Liver (tissue), 9 donors: ENCODE data around the gene FMO4. TPM values are rescaled to one million over a fixed set of nuclear protein-coding genes. Genes with fewer than 3 reads are reported as not detected.
"Not testable (repeated sequence)": the region's sequence is repeated elsewhere in the genome, so short reads cannot be mapped to it uniquely, and the experiment has no call there.

ENCODE experiments used
- DNase-seq: peaks from one replicate; pipeline ENCODE4 v3.0.0-alpha.2; 2017; ENCODE audit warnings: low spot score
- H3K27ac ChIP-seq, 2 donors: one replicate each; pipeline ENCODE4 v1.7.0; 2013; ENCODE audit warnings: inconsistent platforms in 2 of 2, low read length in 2 of 2, control low read depth in 1 of 2, low read depth in 1 of 2, mild to moderate bottlenecking in 1 of 2
- H3K27me3 ChIP-seq, 4 donors: one replicate each; pipeline versions ENCODE4 v1.6.1 to v1.7.0; 2013; ENCODE audit warnings: low read length in 3 of 4, inconsistent platforms in 1 of 4, mild to moderate bottlenecking in 1 of 4, moderate library complexity in 1 of 4; ENCODE audit not compliant: control insufficient read depth in 4 of 4, insufficient read depth in 4 of 4
- H3K36me3 ChIP-seq, 4 donors: one replicate each; pipeline versions ENCODE4 v1.6.1 to v1.7.0; 2013; ENCODE audit warnings: low read length in 3 of 4, mild to moderate bottlenecking in 3 of 4, low read depth in 1 of 4, moderate library complexity in 1 of 4; ENCODE audit not compliant: control insufficient read depth in 4 of 4, insufficient read depth in 3 of 4
- H3K4me1 ChIP-seq, 4 donors: one replicate each; pipeline versions ENCODE4 v1.6.1 to v1.7.0; 2013; ENCODE audit warnings: low read length in 3 of 4, mild to moderate bottlenecking in 3 of 4, moderate library complexity in 1 of 4; ENCODE audit not compliant: control insufficient read depth in 4 of 4, insufficient read depth in 4 of 4
- H3K4me3 ChIP-seq, 3 donors: one replicate each; pipeline versions ENCODE4 v1.6.1 to v1.7.0; 2013; ENCODE audit warnings: low read length in 3 of 3, control low read depth in 1 of 3, low read depth in 1 of 3, mild to moderate bottlenecking in 1 of 3
- H3K9ac ChIP-seq, 2 donors: one replicate each; pipeline ENCODE4 v1.7.0; 2013; ENCODE audit warnings: low read length in 2 of 2, mild to moderate bottlenecking in 2 of 2, moderate library complexity in 2 of 2, control low read depth in 1 of 2, low read depth in 1 of 2
- H3K9me3 ChIP-seq, 4 donors: one replicate each; pipeline versions ENCODE4 v1.6.1 to v1.7.0; 2013; ENCODE audit warnings: low read length in 3 of 4; ENCODE audit not compliant: control insufficient read depth in 4 of 4
- EGR1 ChIP-seq, 2 donors: IDR thresholded peaks; 2 replicates each; pipeline ENCODE4 v1.6.1; 2016 to 2018; ENCODE audit warnings: antibody characterized with exemption in 2 of 2, low read depth in 2 of 2
- FOXA1 ChIP-seq: IDR thresholded peaks from 2 replicates; pipeline ENCODE4 v1.6.1; 2016; ENCODE audit warnings: antibody characterized with exemption
- HNF4A ChIP-seq, 2 donors: conservative IDR thresholded peaks; 2 replicates each; pipeline ENCODE4 v1.6.1; 2016; ENCODE audit warnings: antibody characterized with exemption in 2 of 2, mild to moderate bottlenecking in 2 of 2
- JUND ChIP-seq, 2 donors: IDR thresholded peaks; 2 replicates each; pipeline ENCODE4 v1.6.1; 2016; ENCODE audit warnings: antibody characterized with exemption in 2 of 2
- MAX ChIP-seq: IDR thresholded peaks from 2 replicates; pipeline ENCODE4 v1.6.1; 2016; ENCODE audit warnings: antibody characterized with exemption
- NR2F2 ChIP-seq: IDR thresholded peaks from 2 replicates; pipeline ENCODE4 v1.6.1; 2016; ENCODE audit warnings: antibody characterized with exemption
- RAD21 ChIP-seq, 2 donors: IDR thresholded peaks; 2 replicates each; pipeline ENCODE4 v1.6.1; 2016; ENCODE audit warnings: antibody characterized with exemption in 2 of 2, mild to moderate bottlenecking in 2 of 2
- SP1 ChIP-seq: IDR thresholded peaks from 2 replicates; pipeline ENCODE4 v1.6.1; 2018; ENCODE audit warnings: antibody characterized with exemption, mild to moderate bottlenecking
- TAF1 ChIP-seq: conservative IDR thresholded peaks from 2 replicates; pipeline ENCODE4 v1.6.1; 2016; ENCODE audit warnings: antibody characterized with exemption, mild to moderate bottlenecking
- YY1 ChIP-seq: IDR thresholded peaks from 2 replicates; pipeline ENCODE4 v1.6.1; 2016; ENCODE audit warnings: antibody characterized with exemption, mild to moderate bottlenecking
- WGBS: extraction: QIAGEN DNeasy Blood & Tissue Kit; methylation state at CpG from one replicate; pipeline ENCODE4 v1.1.7; 2013; 5-methylcytosine and 5-hydroxymethylcytosine counted together
- polyA plus RNA-seq, 2 donors: library from polyadenylated mRNA; stranded (reverse) in 1 of 2; unstranded in 1 of 2; fragments of 200-250 nt in 1 of 2; fragments of >200 nt in 1 of 2; fragmentation: Nextera tagmentation in 1 of 2; extraction: Ambion mirVana in 1 of 2; gene quantifications; one replicate each; pipeline versions ENCODE4 v1.2.1 to v1.2.3, GENCODE V29; 2013 to 2015
- total RNA-seq, 2 donors: library from RNA; depleted of rRNA; stranded (reverse); fragments of >200 nt; gene quantifications; one replicate each; pipeline ENCODE4 v1.2.3, GENCODE V29; 2014
- TF ChIP-seq, protein P1 (sequence below): IDR thresholded peaks from 2 replicates; pipeline ENCODE4 v1.6.1; 2016; ENCODE audit warnings: antibody characterized with exemption
- TF ChIP-seq, protein P2 (sequence below): fragments of 150-350 bp; IDR thresholded peaks from 2 replicates; pipeline ENCODE4 v1.5.1; 2017; ENCODE audit warnings: improper control_type of control experiment, low read depth, low read length; ENCODE audit not compliant: missing input control
- TF ChIP-seq, protein P3 (sequence below): IDR thresholded peaks from 2 replicates; pipeline ENCODE4 v1.6.1; 2016; ENCODE audit warnings: antibody characterized with exemption, mild to moderate bottlenecking
- donor health status: healthy.
- donor health status: healthy.
- donor health status: healthy.
- donor health status: healthy.
- donor health status: healthy.

Gene FMO4
- total and polyA plus RNA-seq, 4 donors = 7.2 to 26.9 (median 9.3) TPM

- 73% methylated on average over 2 of the region's 2 CpGs for WGBS
- H3K27me3 ChIP-seq = no peaks in the 10 kb centered on the region
- TF ChIP-seq, protein P1, sequence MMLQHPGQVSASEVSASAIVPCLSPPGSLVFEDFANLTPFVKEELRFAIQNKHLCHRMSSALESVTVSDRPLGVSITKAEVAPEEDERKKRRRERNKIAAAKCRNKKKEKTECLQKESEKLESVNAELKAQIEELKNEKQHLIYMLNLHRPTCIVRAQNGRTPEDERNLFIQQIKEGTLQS = no peak
- TF ChIP-seq NR2F2 = no peak
- TF ChIP-seq JUND (IDR thresholded peaks at IDR 0.05) = no peak
- TF ChIP-seq MAX = no peak
- no peak for TF ChIP-seq EGR1 (IDR thresholded peaks at IDR 0.05; ENCODE audit: low read depth in 2 of 2)
- TF ChIP-seq, protein P2, sequence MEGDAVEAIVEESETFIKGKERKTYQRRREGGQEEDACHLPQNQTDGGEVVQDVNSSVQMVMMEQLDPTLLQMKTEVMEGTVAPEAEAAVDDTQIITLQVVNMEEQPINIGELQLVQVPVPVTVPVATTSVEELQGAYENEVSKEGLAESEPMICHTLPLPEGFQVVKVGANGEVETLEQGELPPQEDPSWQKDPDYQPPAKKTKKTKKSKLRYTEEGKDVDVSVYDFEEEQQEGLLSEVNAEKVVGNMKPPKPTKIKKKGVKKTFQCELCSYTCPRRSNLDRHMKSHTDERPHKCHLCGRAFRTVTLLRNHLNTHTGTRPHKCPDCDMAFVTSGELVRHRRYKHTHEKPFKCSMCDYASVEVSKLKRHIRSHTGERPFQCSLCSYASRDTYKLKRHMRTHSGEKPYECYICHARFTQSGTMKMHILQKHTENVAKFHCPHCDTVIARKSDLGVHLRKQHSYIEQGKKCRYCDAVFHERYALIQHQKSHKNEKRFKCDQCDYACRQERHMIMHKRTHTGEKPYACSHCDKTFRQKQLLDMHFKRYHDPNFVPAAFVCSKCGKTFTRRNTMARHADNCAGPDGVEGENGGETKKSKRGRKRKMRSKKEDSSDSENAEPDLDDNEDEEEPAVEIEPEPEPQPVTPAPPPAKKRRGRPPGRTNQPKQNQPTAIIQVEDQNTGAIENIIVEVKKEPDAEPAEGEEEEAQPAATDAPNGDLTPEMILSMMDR = no peak
- no peak for TF ChIP-seq YY1
- no peak for TF ChIP-seq RAD21 (IDR thresholded peaks at IDR 0.05)
- no peak for TF ChIP-seq SP1
- TF ChIP-seq TAF1 = no peak
- no peak for TF ChIP-seq FOXA1
- TF ChIP-seq, protein P3, sequence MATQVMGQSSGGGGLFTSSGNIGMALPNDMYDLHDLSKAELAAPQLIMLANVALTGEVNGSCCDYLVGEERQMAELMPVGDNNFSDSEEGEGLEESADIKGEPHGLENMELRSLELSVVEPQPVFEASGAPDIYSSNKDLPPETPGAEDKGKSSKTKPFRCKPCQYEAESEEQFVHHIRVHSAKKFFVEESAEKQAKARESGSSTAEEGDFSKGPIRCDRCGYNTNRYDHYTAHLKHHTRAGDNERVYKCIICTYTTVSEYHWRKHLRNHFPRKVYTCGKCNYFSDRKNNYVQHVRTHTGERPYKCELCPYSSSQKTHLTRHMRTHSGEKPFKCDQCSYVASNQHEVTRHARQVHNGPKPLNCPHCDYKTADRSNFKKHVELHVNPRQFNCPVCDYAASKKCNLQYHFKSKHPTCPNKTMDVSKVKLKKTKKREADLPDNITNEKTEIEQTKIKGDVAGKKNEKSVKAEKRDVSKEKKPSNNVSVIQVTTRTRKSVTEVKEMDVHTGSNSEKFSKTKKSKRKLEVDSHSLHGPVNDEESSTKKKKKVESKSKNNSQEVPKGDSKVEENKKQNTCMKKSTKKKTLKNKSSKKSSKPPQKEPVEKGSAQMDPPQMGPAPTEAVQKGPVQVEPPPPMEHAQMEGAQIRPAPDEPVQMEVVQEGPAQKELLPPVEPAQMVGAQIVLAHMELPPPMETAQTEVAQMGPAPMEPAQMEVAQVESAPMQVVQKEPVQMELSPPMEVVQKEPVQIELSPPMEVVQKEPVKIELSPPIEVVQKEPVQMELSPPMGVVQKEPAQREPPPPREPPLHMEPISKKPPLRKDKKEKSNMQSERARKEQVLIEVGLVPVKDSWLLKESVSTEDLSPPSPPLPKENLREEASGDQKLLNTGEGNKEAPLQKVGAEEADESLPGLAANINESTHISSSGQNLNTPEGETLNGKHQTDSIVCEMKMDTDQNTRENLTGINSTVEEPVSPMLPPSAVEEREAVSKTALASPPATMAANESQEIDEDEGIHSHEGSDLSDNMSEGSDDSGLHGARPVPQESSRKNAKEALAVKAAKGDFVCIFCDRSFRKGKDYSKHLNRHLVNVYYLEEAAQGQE = no peak
- H3K27ac ChIP-seq = no peak overlapping the region
- no peak for DNase-seq
- H3K36me3 ChIP-seq = no peaks in the 10 kb centered on the region
- H3K9ac ChIP-seq = no peak overlapping the region
- no peaks in the 10 kb centered on the region for H3K4me1 ChIP-seq
- H3K4me3 ChIP-seq = no peak overlapping the region
- H3K9me3 ChIP-seq = no peaks in the 10 kb centered on the region
Measured at GRCh38 chr1:171290621-171291020, 23.4 kb upstream of the FMO4 start.

DNA sequence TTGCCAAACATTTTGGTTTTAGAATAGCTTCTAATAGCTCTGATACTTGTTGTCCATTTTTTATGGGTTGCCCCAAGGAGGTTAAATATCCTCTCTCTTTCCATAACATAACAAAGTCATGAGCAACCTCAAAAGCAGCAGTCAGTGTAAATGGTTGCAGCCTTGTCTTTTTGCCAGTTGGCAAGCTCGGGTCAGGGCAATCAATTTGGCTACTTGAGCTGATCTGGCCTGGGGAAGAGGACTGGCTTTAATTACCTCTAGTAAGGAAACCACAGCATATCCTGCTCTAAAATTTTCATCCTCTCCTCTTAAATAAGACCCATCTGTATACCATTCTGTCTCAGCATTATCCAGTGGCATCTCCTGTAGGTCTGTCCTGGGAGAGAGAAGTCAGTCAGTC, 21.2 kb upstream of the FMO4 start:
- Histone ChIP-seq H3K27me3 (no peaks in the 10 kb centered on the region), H3K36me3 (no peaks in the 10 kb centered on the region), H3K4me3 (no peak overlapping the region), H3K27ac (no peak overlapping the region), H3K4me1 (no peaks in the 10 kb centered on the region), H3K9ac (no peak overlapping the region), H3K9me3 (no peaks in the 10 kb centered on the region)
- 24% methylated on average over 1 of the region's 1 CpG for WGBS
- DNase-seq = no peak
- no peak for TF ChIP-seq MAX
- TF ChIP-seq, protein P2 = no peak
- TF ChIP-seq HNF4A (conservative IDR thresholded peaks at IDR 0.05) = no peak
- no peak for TF ChIP-seq RAD21 (IDR thresholded peaks at IDR 0.05)

- WGBS = 86% methylated on average over 7 of the region's 7 CpGs
- H3K4me1 ChIP-seq, H3K4me3 ChIP-seq, DNase-seq, H3K27me3 ChIP-seq, H3K9me3 ChIP-seq, H3K36me3 ChIP-seq, H3K27ac ChIP-seq, H3K9ac ChIP-seq: not testable (repeated sequence)
Measured at GRCh38 chr1:171295383-171295782, 18.6 kb upstream of the FMO4 start.
